GM12878 (cell line): ENCODE data around the gene FOXO3. TPM values are rescaled to one million over a fixed set of nuclear protein-coding genes. Genes with fewer than 3 reads are reported as not detected.

Experiments
- ATAC-seq: fragments of 200-7000 bp; cut with Tn5 transposase; 3 replicates; pipeline ENCODE4 v1.9.1; 2020; ENCODE audit warnings: mild to moderate bottlenecking, moderate library complexity
- BruUV-seq: library from RNA; stranded (reverse); fragments of 400-500 nt; replicated peaks from 2 replicates; lab custom pipeline; 2021; lab: Mats Ljungman, UMichigan
- CTCF ChIA-PET: fragments of 300-600 bp; sonication (Branson Sonifier 250); formaldehyde crosslinking; extraction: SDS; loops from one replicate; lab custom pipeline; 2021; ENCODE audit warnings: inconsistent platforms; lab: Yijun Ruan, JAX
- POLR2A ChIA-PET: fragments of 350-600 bp; formaldehyde crosslinking; extraction: SDS; loops from one replicate; lab custom pipeline; 2021; ENCODE audit warnings: inconsistent platforms; lab: Charles Lee
- RAD21 ChIA-PET: fragments of 300-600 bp; sonication (Branson Sonifier 250); formaldehyde crosslinking; loops from one replicate; lab custom pipeline; 2023; ENCODE audit warnings: antibody characterized with exemption; ENCODE audit not compliant: unreplicated experiment; lab: Charles Lee
- SMC1A ChIA-PET: fragments of 300-600 bp; sonication (Branson Sonifier 250); formaldehyde crosslinking; loops from one replicate; lab custom pipeline; 2023; ENCODE audit not compliant: unreplicated experiment, uncharacterized antibody; lab: Charles Lee
- DNase-seq: peaks from one replicate; pipeline ENCODE4 v3.0.0-alpha.2; 2011; ENCODE audit warnings: low read depth, low spot score
- FAIRE-seq: peaks from 3 replicates; lab custom pipeline; 2011; peaks lifted over from hg19 to GRCh38; lab: Jason Lieb, UNC
- H2AFZ ChIP-seq: 2 replicates; pipeline ENCODE4 v1.6.0; 2011; ENCODE audit warnings: low read depth, low read length, control low read depth; ENCODE audit not compliant: control insufficient read depth
- H3K27ac ChIP-seq: 2 replicates; pipeline ENCODE4 v1.5.1; 2011; ENCODE audit warnings: control low read depth; ENCODE audit not compliant: control insufficient read depth, insufficient read depth
- H3K27me3 ChIP-seq, 2 experiments: replicated peaks in 1 of 2; 2 replicates each; pipeline versions ENCODE4 v1.6.0 to v1.6.1; 2011; ENCODE audit warnings: low read length in 1 of 2; ENCODE audit not compliant: control insufficient read depth in 2 of 2, insufficient read depth in 2 of 2
- H3K36me3 ChIP-seq, 2 experiments: 2 replicates each; pipeline ENCODE4 v1.5.1; 2011; ENCODE audit warnings: low read length in 1 of 2; ENCODE audit not compliant: control insufficient read depth in 2 of 2, insufficient read depth in 2 of 2
- H3K4me1 ChIP-seq: 2 replicates; pipeline ENCODE4 v1.6.1; 2011; ENCODE audit warnings: mild to moderate bottlenecking, low read length, moderate library complexity, mixed read lengths; ENCODE audit not compliant: control insufficient read depth, insufficient read depth
- H3K4me2 ChIP-seq: 2 replicates; pipeline ENCODE4 v1.6.0; 2011; ENCODE audit warnings: control low read depth; ENCODE audit not compliant: control insufficient read depth, insufficient read depth
- H3K4me3 ChIP-seq: fragments of 200-600 bp; sonication (generic); 2 replicates; pipeline ENCODE4 v1.5.1; 2016
- H3K79me2 ChIP-seq: 2 replicates; pipeline ENCODE4 v1.6.0; 2011; ENCODE audit warnings: low read length; ENCODE audit not compliant: control insufficient read depth, insufficient read depth
- H3K9ac ChIP-seq: 2 replicates; pipeline ENCODE4 v1.8.0; 2011; ENCODE audit warnings: low read length, control low read depth, mixed read lengths; ENCODE audit not compliant: control insufficient read depth, insufficient read depth
- H3K9me3 ChIP-seq: replicated peaks from 3 replicates; pipeline ENCODE4 v1.5.1; 2011; ENCODE audit warnings: mild to moderate bottlenecking, low read length; ENCODE audit not compliant: control insufficient read depth, insufficient read depth
- H4K20me1 ChIP-seq: 2 replicates; pipeline ENCODE4 v1.6.0; 2011; ENCODE audit not compliant: control insufficient read depth, insufficient read depth
- ETV6 ChIP-seq, 2 experiments: fragments of 450-650 bp in 1 of 2; IDR thresholded peaks in 1 of 2; conservative IDR thresholded peaks in 1 of 2; 2 replicates each; pipeline ENCODE4 v1.6.1; 2014; ENCODE audit warnings: antibody characterized with exemption in 1 of 2, borderline replicate concordance in 1 of 2, low read depth in 1 of 2, mild to moderate bottlenecking in 1 of 2, moderate library complexity in 1 of 2
- HDAC2 ChIP-seq: fragments of 200-600 bp; sonication (generic); IDR thresholded peaks from 2 replicates; pipeline ENCODE4 v1.6.1; 2017
- MYC ChIP-seq: IDR thresholded peaks from 2 replicates; pipeline ENCODE4 v1.6.1; 2011; ENCODE audit warnings: mild to moderate bottlenecking, low read length, moderate library complexity, inconsistent platforms; ENCODE audit not compliant: insufficient read depth, insufficient replicate concordance, insufficient read length, severe bottlenecking
- NFYB ChIP-seq: IDR thresholded peaks from 2 replicates; pipeline ENCODE4 v1.6.1; 2011; ENCODE audit warnings: low read depth, mild to moderate bottlenecking, low read length, improper control_type of control experiment, moderate library complexity; ENCODE audit not compliant: insufficient read depth
- NKRF ChIP-seq: fragments of 450-650 bp; conservative IDR thresholded peaks from 2 replicates; pipeline ENCODE4 v1.6.1; 2017; ENCODE audit warnings: mild to moderate bottlenecking, moderate library complexity
- RCOR1 ChIP-seq: conservative IDR thresholded peaks from 2 replicates; pipeline ENCODE4 v1.6.1; 2012; ENCODE audit warnings: low read depth, low read length, improper control_type of control experiment
- SMAD1 ChIP-seq: fragments of 450-650 bp; IDR thresholded peaks from 2 replicates; pipeline ENCODE4 v1.6.1; 2018; ENCODE audit warnings: mild to moderate bottlenecking, low read depth; ENCODE audit not compliant: partially characterized antibody
- SUPT20H ChIP-seq: IDR thresholded peaks from 2 replicates; pipeline ENCODE4 v1.6.1; 2011; ENCODE audit warnings: low read depth, mild to moderate bottlenecking, low read length, moderate library complexity, borderline replicate concordance; ENCODE audit not compliant: control insufficient read depth
- WGBS: methylation state at CpG from one replicate; pipeline ENCODE4 v1.1.6; 2016; ENCODE audit warnings: low lambda C conversion rate; ENCODE audit not compliant: insufficient replicate concordance, insufficient coverage; ENCODE audit errors: missing lambda C conversion rate; 5-methylcytosine and 5-hydroxymethylcytosine counted together
- in situ Hi-C: fragments of 300-500 bp; cut with MboI; formaldehyde crosslinking; loops from 9 replicates; pipeline ENCODE4 v1.14.3; 2018; ENCODE audit warnings: mixed read lengths
- intact Hi-C: fragments of 100-400 bp; cut with micrococcal nuclease; formaldehyde crosslinking; loops from one replicate; pipeline ENCODE4 v1.14.2; 2022; ENCODE audit not compliant: unreplicated experiment
- polyA plus RNA-seq, 11 experiments: library from polyadenylated mRNA; depleted of rRNA in 4 of 11; unstranded in 6 of 11; stranded (reverse) in 5 of 11; fragments of >200 nt; fragmentation: Nextera tagmentation in 4 of 11; fragmentation: Illumina TruSeq in 1 of 11; extraction: Ambion mirVana in 4 of 11; extraction: Trizol in 1 of 11; gene quantifications; 1 replicate in 1 of 11; 2 replicates in 10 of 11; pipeline versions ENCODE4 v1.2.1 to v1.2.3, GENCODE V29; 2011 to 2016; ENCODE audit warnings: inconsistent platforms in 2 of 11, missing spikeins in 2 of 11, low read depth in 1 of 11
- total RNA-seq, 4 experiments: library from RNA; depleted of rRNA in 3 of 4; stranded (reverse); fragments of >200 nt in 3 of 4; fragmentation: Illumina TruSeq in 1 of 4; extraction: Trizol in 1 of 4; gene quantifications; 2 replicates each; pipeline versions ENCODE4 v1.2.1 to v1.2.3, GENCODE V29; 2013 to 2021

Gene FOXO3
- total and polyA plus RNA-seq, 10 of the 15 experiments (the other 5 are each of a cell fraction or from before 2014, with no cell fraction given), result 0.82 to 4.5 (median 1.7) TPM

- TF ChIP-seq ETV6 (conservative IDR thresholded peaks at IDR 0.05 in 1 of 2, IDR thresholded peaks at IDR 0.05 in 1 of 2; ENCODE audit: borderline replicate concordance in 1 of 2, low read depth in 1 of 2) (no peak), SMAD1 (no peak), MYC (no peak), NFYB (no peak), NKRF (no peak)
These were observed 48.6 kb downstream of the FOXO3 start (continued) for GRCh38 chr6:108609276-108609769.

GRCh38 chr6:108610270-108610839, 49.6 kb downstream of the FOXO3 start:
- BruUV-seq, result no TSS peak
- 98% methylated on average over 3 of the region's 3 CpGs for WGBS
- RAD21 ChIA-PET, result no interaction called here

More at GRCh38 chr6:108610270-108610839, 49.6 kb downstream of the FOXO3 start:
- ATAC-seq (no peak), FAIRE-seq (no peak), DNase-seq (no peak)
- intact Hi-C loops, result no loop called here
- no peak for TF ChIP-seq HDAC2
- TF ChIP-seq RCOR1, result no peak
- no peak for TF ChIP-seq SUPT20H
- H3K79me2 ChIP-seq, result peaks cover 18% of the 10 kb centered on the region
- ChIA-PET SMC1A (no interaction called here), CTCF (no interaction called here), POLR2A (no interaction called here)
- no peak overlapping the region for H2AFZ ChIP-seq
- H3K9me3 ChIP-seq, result peaks cover 1% of the 10 kb centered on the region; the same call in 1 of the 3 replicates
- no peaks in the 10 kb centered on the region for H3K36me3 ChIP-seq
- in situ Hi-C loops, result no loop called here
- no peaks in the 10 kb centered on the region for H4K20me1 ChIP-seq
- peaks cover 14% of the 10 kb centered on the region for H3K4me1 ChIP-seq
- H3K9ac ChIP-seq, result no peak overlapping the region
- no peak overlapping the region for H3K4me3 ChIP-seq
- no peak overlapping the region for H3K27ac ChIP-seq
- no peak overlapping the region for H3K4me2 ChIP-seq
- H3K27me3 ChIP-seq, result no peaks in the 10 kb centered on the region
